Esophagus (tissue), 2 donors: Measurements from ENCODE around the gene EXOC1L. TPM values are rescaled to one million over a fixed set of nuclear protein-coding genes. Genes with fewer than 3 reads are reported as not detected.

ENCODE experiments used
- H3K27ac ChIP-seq, 2 donors: one replicate each; pipeline ENCODE4 v1.5.1; 2013; ENCODE audit warnings: low read depth in 2 of 2, mild to moderate bottlenecking in 2 of 2, inconsistent platforms in 1 of 2, low read length in 1 of 2, moderate library complexity in 1 of 2
- H3K27me3 ChIP-seq, 2 donors: one replicate each; pipeline ENCODE4 v1.6.1; 2013; ENCODE audit warnings: low read length in 2 of 2, control low read depth in 1 of 2, mild to moderate bottlenecking in 1 of 2; ENCODE audit not compliant: insufficient read depth in 2 of 2, control insufficient read depth in 1 of 2
- H3K36me3 ChIP-seq, 2 donors: one replicate each; pipeline ENCODE4 v1.6.1; 2013; ENCODE audit warnings: low read length in 1 of 2; ENCODE audit not compliant: control insufficient read depth in 2 of 2, insufficient read depth in 2 of 2
- H3K4me1 ChIP-seq, 2 donors: one replicate each; pipeline ENCODE4 v1.6.1; 2013; ENCODE audit warnings: low read length in 1 of 2; ENCODE audit not compliant: control insufficient read depth in 2 of 2, insufficient read depth in 2 of 2
- H3K4me3 ChIP-seq, 2 donors: one replicate each; pipeline ENCODE4 v1.5.1; 2013; ENCODE audit warnings: low read length in 2 of 2, mild to moderate bottlenecking in 2 of 2, low read depth in 1 of 2, moderate library complexity in 1 of 2
- H3K9me3 ChIP-seq, 2 donors: one replicate each; pipeline ENCODE4 v1.6.1; 2013; ENCODE audit warnings: mild to moderate bottlenecking in 2 of 2, low read depth in 1 of 2, low read length in 1 of 2, moderate library complexity in 1 of 2; ENCODE audit not compliant: control insufficient read depth in 2 of 2, insufficient read depth in 1 of 2
- WGBS, 2 donors: extraction: QIAGEN DNeasy Blood & Tissue Kit; methylation state at CpG; one replicate each; pipeline ENCODE4 v1.1.7; 2013; 5-methylcytosine and 5-hydroxymethylcytosine counted together
- polyA plus RNA-seq, 2 donors: library from polyadenylated mRNA; stranded (reverse); fragments of 200-250 nt; gene quantifications; one replicate each; pipeline ENCODE4 v1.2.3, GENCODE V29; 2013
- donor health status: healthy with polysubstance abuse.
- donor health status: Bipolar disorder and iron deficiency.

Gene EXOC1L
- polyA plus RNA-seq, 2 donors, result not detected

DNA sequence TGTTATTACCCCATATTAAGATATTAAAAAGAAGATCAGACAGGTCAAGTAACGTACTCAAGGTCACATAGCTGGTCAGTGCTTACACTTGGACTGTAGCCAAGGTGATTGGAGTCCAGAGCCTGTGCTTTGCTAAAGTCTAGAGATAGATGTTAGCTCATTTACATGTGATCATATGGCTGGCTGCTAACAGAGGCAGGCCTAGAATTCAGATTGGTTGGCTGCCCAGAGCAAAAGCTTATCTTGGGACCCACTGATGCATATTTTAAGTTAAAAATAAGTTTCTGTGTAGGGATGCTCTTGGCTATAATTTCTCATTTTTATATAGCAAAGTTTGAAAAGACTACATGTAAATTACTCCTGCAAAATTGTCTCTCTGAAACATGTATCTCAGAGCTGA lies 18.1 kb upstream of the EXOC1L start:
- WGBS, 2 donors, result 30 to 63% methylated on average over 1 of the region's 1 CpG

DNA sequence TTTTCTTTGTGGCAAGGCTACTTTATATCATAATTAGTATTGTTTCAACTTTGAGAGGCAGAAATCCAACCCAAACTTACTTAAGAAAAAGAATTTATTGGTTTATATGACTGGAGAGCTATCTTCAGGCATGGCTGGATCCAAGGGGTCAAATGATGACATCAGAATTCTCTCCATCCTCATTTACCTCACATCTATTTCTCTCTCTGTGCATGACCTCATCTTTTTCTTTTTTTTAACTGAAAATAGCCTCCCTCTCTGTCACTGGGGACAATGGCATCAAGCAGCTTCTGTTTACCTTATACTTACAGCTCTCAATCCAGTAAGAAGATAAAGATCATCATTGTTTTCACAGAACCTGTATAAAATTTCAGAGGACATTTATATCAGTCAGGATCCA lies 12.0 kb upstream of the EXOC1L start:
- no peak overlapping the region for H3K4me3 ChIP-seq
- no peak overlapping the region for H3K27ac ChIP-seq
- no peaks in the 10 kb centered on the region for H3K36me3 ChIP-seq
- H3K4me1 ChIP-seq, result no peaks in the 10 kb centered on the region
- H3K27me3 ChIP-seq, result no peaks in the 10 kb centered on the region
- no peaks in the 10 kb centered on the region for H3K9me3 ChIP-seq

More for the DNA sequence above, 18.1 kb upstream of the EXOC1L start:
- H3K36me3 ChIP-seq, result no peaks in the 10 kb centered on the region
- H3K4me3 ChIP-seq, result no peak overlapping the region
- H3K9me3 ChIP-seq, result no peaks in the 10 kb centered on the region
- no peaks in the 10 kb centered on the region for H3K4me1 ChIP-seq
- no peak overlapping the region for H3K27ac ChIP-seq
- no peaks in the 10 kb centered on the region for H3K27me3 ChIP-seq

DNA sequence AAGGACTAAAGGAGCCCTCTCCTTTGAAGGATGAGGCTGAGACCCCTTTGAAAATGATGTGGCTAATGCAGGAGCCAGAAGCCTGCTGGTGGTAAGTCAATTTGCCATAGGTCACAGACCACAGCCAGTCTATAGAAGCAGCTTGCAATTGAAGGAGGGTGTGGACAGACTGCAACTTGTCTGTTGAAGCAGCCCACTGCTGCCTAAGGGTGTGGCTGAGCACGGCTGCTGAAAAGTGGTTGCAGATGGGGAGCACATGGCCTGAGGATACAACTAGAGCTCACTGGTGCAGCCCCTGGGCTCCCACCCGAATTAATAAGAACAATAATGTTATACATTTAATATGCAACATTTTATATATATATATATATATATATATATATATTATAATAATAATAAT lies 11.4 kb upstream of the EXOC1L start:
- 31 to 35% methylated on average over 2 of the region's 2 CpGs for WGBS, 2 donors
- Histone ChIP-seq H3K27me3 (no peaks in the 10 kb centered on the region), H3K4me3 (no peak overlapping the region), H3K4me1 (no peaks in the 10 kb centered on the region), H3K9me3 (no peaks in the 10 kb centered on the region), H3K27ac (no peak overlapping the region), H3K36me3 (no peaks in the 10 kb centered on the region)

DNA sequence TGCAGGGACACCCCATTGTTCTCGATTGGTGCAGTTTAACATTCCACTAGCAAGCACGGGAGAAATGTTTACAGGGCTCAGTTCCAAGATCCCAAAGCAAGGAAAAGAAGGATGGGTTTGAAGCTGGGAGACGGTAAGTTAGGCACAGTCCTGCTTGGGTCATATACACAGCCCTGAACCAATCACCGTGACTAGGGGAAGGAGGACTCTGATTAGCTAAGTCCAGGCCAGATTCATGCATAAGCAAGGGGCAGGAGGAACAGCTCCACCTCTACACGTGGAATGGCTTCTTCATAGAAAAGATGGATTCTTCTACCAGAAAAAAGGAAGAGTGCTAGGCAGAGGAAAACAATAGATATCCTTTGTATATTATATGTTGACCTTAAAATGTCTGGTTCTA lies 11.0 kb upstream of the EXOC1L start:
- H3K27ac ChIP-seq, result no peak overlapping the region
- H3K9me3 ChIP-seq, result no peaks in the 10 kb centered on the region
- no peaks in the 10 kb centered on the region for H3K27me3 ChIP-seq
- H3K4me3 ChIP-seq, result no peak overlapping the region
- H3K36me3 ChIP-seq, result no peaks in the 10 kb centered on the region
- no peaks in the 10 kb centered on the region for H3K4me1 ChIP-seq
- 52% methylated on average over 5 of the region's 5 CpGs for WGBS, 2 donors

DNA sequence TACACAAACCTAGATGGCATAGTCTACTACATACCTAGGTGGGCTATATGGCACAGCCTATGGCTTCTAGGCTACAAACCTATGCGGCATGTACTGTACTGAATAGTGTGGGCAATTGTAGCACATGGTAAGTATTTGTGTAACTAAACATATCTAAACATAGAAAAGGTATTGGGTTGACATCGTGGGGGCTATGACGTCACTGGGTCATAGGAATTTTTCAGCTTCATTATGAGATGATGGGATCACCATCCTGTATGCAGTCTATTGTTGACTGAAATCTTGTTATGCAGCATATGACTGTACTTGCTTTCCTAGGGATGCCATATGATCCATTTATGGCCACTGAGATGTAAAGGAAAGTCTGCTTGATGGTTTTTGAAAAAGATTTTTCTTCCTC lies 1.9 kb upstream of the EXOC1L start:
- no peak overlapping the region for H3K4me3 ChIP-seq
- H3K4me1 ChIP-seq, result no peaks in the 10 kb centered on the region
- no peaks in the 10 kb centered on the region for H3K9me3 ChIP-seq
- no peak overlapping the region for H3K27ac ChIP-seq
- no peaks in the 10 kb centered on the region for H3K27me3 ChIP-seq
- 89 to 93% methylated on average over 3 of the region's 3 CpGs for WGBS, 2 donors
- no peaks in the 10 kb centered on the region for H3K36me3 ChIP-seq

DNA sequence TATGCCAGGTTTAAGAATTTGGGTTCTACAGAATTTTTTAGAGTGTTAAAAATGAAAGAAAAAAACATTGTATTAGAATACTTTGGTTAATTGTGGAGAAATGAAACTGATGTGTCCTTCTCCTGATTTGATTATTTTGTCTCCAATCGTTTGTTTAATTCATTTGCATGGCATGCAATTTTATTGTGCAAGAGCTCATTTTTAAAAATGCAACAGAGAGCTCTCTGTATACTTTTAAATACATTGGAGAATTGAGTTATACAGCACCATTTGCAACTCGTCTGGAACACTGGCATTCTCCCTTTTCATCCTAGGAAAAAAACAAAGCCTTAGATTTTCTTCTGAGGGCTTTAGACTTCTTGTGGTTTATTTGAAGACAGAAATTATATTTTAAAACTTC lies 689 bp downstream of the EXOC1L start:
- no peak overlapping the region for H3K27ac ChIP-seq
- no peaks in the 10 kb centered on the region for H3K4me1 ChIP-seq
- H3K27me3 ChIP-seq, result no peaks in the 10 kb centered on the region
- 25% methylated on average over 2 of the region's 2 CpGs for WGBS, 2 donors
- no peaks in the 10 kb centered on the region for H3K36me3 ChIP-seq
- H3K9me3 ChIP-seq, result no peaks in the 10 kb centered on the region
- H3K4me3 ChIP-seq, result no peak overlapping the region

DNA sequence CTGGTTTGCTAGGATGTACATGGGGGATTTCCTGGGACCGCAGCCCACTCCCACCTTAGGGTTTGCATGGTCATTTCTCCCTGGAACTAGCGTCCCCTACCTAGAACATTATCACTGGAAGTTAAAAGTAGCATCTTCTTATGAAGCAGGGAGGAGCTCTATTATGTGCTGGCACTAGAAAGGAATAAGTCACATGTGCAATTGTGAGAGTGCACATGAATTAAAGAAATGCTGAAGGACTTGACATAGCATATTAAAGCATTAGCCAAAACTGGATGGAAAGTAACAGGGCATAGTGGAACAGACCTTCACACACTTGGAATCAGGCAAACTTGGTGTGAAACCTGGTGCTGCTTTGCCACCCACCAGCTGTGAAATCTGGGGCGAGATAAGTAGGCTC lies 2.7 kb downstream of the EXOC1L start:
- H3K4me3 ChIP-seq, result no peak overlapping the region
- H3K9me3 ChIP-seq, result no peaks in the 10 kb centered on the region
- 87% methylated on average over 3 of the region's 3 CpGs for WGBS, 2 donors
- H3K36me3 ChIP-seq, result no peaks in the 10 kb centered on the region
- H3K4me1 ChIP-seq, result no peaks in the 10 kb centered on the region
- H3K27me3 ChIP-seq, result no peaks in the 10 kb centered on the region
- H3K27ac ChIP-seq, result no peak overlapping the region

DNA sequence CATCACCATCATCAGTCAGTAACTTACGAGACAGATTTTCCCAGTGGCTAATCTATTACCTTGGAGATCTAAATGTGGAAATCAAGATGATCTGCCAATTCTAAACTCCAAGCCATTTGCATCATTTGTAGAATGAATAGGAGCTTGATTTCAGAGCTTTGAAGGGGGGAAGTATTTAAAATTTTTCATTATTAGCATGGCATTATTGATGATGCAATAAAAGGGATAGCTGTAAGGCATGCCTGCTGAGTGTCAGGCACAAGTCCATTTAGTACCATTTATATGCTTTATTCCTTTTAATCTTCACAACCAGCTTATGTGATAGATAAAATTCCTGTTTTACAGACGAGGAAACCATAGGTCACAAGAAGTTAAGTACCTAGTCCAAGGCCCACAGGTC lies 5.3 kb downstream of the EXOC1L start:
- H3K4me3 ChIP-seq, result no peak overlapping the region
- no peak overlapping the region for H3K27ac ChIP-seq
- no peaks in the 10 kb centered on the region for H3K27me3 ChIP-seq
- H3K36me3 ChIP-seq, result no peaks in the 10 kb centered on the region
- H3K9me3 ChIP-seq, result no peaks in the 10 kb centered on the region
- H3K4me1 ChIP-seq, result no peaks in the 10 kb centered on the region
- 59 to 74% methylated on average over 2 of the region's 2 CpGs for WGBS, 2 donors

DNA sequence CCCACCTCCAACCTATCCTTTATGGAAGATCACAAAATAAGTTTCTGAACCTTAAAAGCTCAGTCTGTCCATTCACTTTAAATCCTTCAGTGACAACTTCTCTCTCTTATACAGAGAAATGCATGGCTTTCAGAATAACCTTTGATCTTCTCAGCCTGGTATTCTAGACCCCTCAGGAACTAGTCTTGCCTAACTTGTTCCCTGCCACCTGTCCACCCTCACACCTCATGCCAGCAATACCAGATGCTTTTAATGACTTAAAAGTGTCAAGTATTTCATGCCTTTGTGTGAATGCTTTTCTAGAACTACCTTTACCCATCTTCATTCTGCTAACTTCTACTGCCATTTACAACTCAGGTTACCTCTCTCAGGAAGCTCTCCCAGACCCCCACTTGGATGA lies 7.4 kb downstream of the EXOC1L start:
- Histone ChIP-seq H3K36me3 (no peaks in the 10 kb centered on the region), H3K4me3 (no peak overlapping the region), H3K27ac (no peak overlapping the region), H3K9me3 (no peaks in the 10 kb centered on the region), H3K27me3 (no peaks in the 10 kb centered on the region), H3K4me1 (no peaks in the 10 kb centered on the region)

DNA sequence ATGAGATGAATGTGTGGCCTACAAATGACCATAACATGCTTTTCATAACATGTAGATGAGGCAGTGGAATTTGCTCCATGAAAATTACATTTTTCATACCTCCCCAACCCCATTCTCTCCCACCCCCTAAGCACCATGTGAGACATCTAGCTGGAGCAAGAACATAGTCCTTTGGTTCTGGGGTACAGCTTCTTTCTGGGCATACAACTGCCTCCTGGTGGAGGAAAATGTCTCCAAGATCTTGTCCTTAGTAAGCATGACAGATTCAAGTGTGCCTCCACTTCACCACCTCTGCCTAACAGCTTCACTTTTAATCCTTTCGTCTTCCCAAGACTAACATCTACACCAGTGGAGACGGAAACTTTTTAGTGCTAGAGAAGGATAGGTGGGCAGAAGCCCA lies 8.0 kb downstream of the EXOC1L start:
- Histone ChIP-seq H3K4me3 (no peak overlapping the region), H3K27me3 (no peaks in the 10 kb centered on the region), H3K36me3 (no peaks in the 10 kb centered on the region), H3K27ac (no peak overlapping the region), H3K4me1 (no peaks in the 10 kb centered on the region), H3K9me3 (no peaks in the 10 kb centered on the region)
- WGBS, 2 donors, result 65 to 75% methylated on average over 2 of the region's 2 CpGs
